Peyer's patch (tissue), 4 donors: ENCODE measurements around the gene KDELR3. TPM values are rescaled to one million over a fixed set of nuclear protein-coding genes. Genes with fewer than 3 reads are reported as not detected.

ENCODE experiments used
- DNase-seq, 3 donors: peaks; one replicate each; pipeline ENCODE4 v3.0.0-alpha.2; 2017 to 2019
- H3K27ac ChIP-seq, 4 donors: fragments of 200-600 bp; sonication (generic); one replicate each; pipeline ENCODE4 v1.5.1; 2016 to 2019
- H3K27me3 ChIP-seq, 2 donors: fragments of 200-600 bp; sonication (generic); one replicate each; pipeline ENCODE4 v1.5.1; 2019
- H3K36me3 ChIP-seq, 3 donors: fragments of 200-600 bp; sonication (generic); one replicate each; pipeline ENCODE4 v1.5.1; 2016 to 2019
- H3K4me1 ChIP-seq, 4 donors: fragments of 200-600 bp; sonication (generic); one replicate each; pipeline ENCODE4 v1.5.1; 2016 to 2019
- H3K4me3 ChIP-seq, 4 donors: fragments of 200-600 bp; sonication (generic); 1 replicate in 3 of 4; 2 replicates in 1 of 4; pipeline ENCODE4 v1.5.1; 2016 to 2019; ENCODE audit warnings: mild to moderate bottlenecking in 1 of 4
- H3K9me3 ChIP-seq, 4 donors: fragments of 200-600 bp; sonication (generic); one replicate each; pipeline ENCODE4 v1.5.1; 2016 to 2019; ENCODE audit warnings: mild to moderate bottlenecking in 1 of 4
- POLR2A ChIP-seq, 2 donors: fragments of 450-650 bp; IDR thresholded peaks; one replicate each; pipeline ENCODE4 v1.5.1; 2017; ENCODE audit warnings: antibody characterized with exemption in 2 of 2, mild to moderate bottlenecking in 2 of 2, moderate library complexity in 2 of 2
- total RNA-seq, 4 donors: library from RNA; depleted of rRNA; stranded (reverse); fragments of >200 nt; gene quantifications; one replicate each; pipeline ENCODE4 v1.1.0, GENCODE V29; 2016
- TF ChIP-seq, protein P1 (sequence below), 6 experiments: fragments of 450-650 bp in 4 of 6; fragments of 200-600 bp in 2 of 6; sonication (generic) in 1 of 6; IDR thresholded peaks; one replicate each; pipeline ENCODE4 v1.5.1; 2017 to 2019; ENCODE audit warnings: antibody characterized with exemption in 6 of 6, mild to moderate bottlenecking in 3 of 6, moderate library complexity in 1 of 6

Gene KDELR3
- total RNA-seq, 4 donors from 2014 or later = 2.5 to 20.0 (median 16.6) TPM

DNA sequence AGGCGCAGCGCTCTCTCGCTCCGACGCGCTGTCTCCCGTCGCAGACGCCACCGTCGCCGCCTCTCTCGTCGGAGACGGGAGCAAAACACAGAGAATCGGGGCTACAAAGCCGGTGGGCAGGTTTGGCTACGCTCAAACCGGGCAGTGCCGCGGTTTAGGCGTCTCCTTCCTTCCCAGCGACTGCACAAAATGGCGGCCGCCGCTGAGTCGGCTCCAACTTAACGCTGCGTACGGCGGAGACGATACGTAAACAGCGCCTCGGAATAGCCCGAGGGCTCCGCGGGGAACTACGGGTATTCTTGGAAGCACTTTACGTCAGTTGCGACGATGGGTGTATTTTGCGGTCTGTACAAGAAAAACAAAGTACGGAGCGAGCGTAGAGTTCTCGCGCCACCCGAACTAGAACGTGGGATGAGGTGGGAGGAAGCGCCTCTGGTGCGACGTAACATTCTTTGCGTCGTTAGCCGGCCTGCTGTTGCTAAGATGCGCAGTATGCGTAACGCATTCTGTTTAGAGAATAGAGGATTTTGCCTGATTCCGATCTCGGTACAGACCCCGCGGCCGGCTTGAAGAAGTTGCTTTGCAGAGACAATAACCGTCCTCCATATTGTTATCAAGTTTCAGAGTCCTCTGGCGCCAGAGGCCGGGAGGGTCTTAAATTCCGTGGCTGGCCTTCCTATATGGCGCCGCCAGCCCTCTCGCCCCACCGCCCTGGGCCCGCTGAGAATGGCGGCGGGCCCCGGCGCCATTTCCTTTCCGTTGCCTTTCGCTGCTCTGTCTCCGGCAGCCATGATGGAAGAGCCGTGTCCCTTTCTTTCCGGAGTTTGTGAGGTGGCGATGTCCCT, 38.4 kb downstream of the KDELR3 start, which contains the start of gene DDX17:
TSS of gene DDX17 (minus strand) at position 194 of the 845 bp plus-strand sequence.
- peak within 1 kb of the TSS; percentile 72 to 91 (median 84) for H3K4me3 ChIP-seq
- H3K4me1 ChIP-seq = peaks cover 0 to 38% (median 13%) of the 10 kb centered on the region in 4 donors
- H3K27me3 ChIP-seq = no peaks in the 10 kb centered on the region
- peak; percentile 45 to 66 for TF ChIP-seq POLR2A (IDR thresholded peaks at IDR 0.05)
- TF ChIP-seq, protein P1, sequence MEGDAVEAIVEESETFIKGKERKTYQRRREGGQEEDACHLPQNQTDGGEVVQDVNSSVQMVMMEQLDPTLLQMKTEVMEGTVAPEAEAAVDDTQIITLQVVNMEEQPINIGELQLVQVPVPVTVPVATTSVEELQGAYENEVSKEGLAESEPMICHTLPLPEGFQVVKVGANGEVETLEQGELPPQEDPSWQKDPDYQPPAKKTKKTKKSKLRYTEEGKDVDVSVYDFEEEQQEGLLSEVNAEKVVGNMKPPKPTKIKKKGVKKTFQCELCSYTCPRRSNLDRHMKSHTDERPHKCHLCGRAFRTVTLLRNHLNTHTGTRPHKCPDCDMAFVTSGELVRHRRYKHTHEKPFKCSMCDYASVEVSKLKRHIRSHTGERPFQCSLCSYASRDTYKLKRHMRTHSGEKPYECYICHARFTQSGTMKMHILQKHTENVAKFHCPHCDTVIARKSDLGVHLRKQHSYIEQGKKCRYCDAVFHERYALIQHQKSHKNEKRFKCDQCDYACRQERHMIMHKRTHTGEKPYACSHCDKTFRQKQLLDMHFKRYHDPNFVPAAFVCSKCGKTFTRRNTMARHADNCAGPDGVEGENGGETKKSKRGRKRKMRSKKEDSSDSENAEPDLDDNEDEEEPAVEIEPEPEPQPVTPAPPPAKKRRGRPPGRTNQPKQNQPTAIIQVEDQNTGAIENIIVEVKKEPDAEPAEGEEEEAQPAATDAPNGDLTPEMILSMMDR (IDR thresholded peaks at IDR 0.05) = peak in 2 of 6 experiments; percentile 21 to 37
- H3K9me3 ChIP-seq = no peaks in the 10 kb centered on the region
- peaks cover 0 to 8% (median 0%) of the 10 kb centered on the region in 3 donors for H3K36me3 ChIP-seq
- DNase-seq = peak; percentile 93 to 97 (median 95)
- H3K27ac ChIP-seq = peak within 1 kb of the TSS; percentile 97 to 99 (median 98)

DNA sequence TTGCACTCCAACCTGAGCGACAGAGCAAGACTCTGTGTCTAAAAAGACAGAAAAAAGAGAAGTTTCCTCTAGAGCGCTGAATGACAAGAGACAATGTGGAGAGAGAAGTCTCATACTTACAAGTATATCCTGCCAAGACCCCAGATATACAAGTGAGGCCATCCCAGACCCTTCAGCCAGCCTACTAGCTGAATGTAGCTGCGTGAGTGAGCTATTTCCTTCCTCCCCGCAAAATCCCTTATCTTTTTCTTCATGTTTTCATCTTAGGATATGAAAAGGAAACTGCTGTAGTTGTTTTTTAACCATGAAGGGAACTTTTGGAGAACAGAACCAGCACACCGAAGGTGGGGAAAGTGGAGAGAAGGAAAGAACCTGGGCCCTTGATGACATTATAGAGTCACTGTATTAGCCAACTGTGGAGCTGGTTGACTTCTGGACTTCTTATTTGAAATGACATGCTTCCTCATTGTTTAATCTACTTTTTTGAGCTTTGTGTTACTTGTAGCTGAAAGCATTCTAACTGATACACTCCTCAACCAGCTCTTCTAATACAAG, 42.6 kb downstream of the KDELR3 start:
- no peaks in the 10 kb centered on the region for H3K36me3 ChIP-seq
- H3K9me3 ChIP-seq = no peaks in the 10 kb centered on the region
- TF ChIP-seq, protein P1 (IDR thresholded peaks at IDR 0.05) = no peak
- TF ChIP-seq POLR2A (IDR thresholded peaks at IDR 0.05) = no peak
- H3K27ac ChIP-seq = no peak overlapping the region
- no peak for DNase-seq
- no peak overlapping the region for H3K4me3 ChIP-seq
- H3K4me1 ChIP-seq = peaks cover 0 to 6% (median 2%) of the 10 kb centered on the region in 4 donors
- no peaks in the 10 kb centered on the region for H3K27me3 ChIP-seq

DNA sequence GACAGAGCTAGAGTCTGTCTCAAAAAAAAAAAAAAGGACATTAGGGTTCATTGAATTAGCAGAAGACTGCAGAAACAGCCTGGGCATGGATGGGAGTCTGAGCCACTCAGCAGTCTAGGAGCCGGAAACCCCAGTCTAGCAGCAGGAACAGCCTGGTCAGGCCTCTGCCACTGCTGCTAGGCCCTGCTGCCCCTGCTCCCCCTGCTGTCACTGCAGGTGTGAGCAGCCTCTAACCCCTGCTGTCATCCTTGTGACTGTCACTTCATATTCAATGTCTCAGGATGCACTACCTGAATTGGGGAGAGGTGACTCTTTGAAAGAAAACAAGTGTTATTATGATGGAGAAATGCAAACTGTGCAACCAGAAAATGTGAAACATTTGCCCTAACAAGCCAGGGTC, 45.2 kb downstream of the KDELR3 start:
- no peaks in the 10 kb centered on the region for H3K9me3 ChIP-seq
- no peaks in the 10 kb centered on the region for H3K4me1 ChIP-seq
- peak in 1 of 3 donors; percentile 60 for DNase-seq
- H3K36me3 ChIP-seq = no peaks in the 10 kb centered on the region
- H3K27me3 ChIP-seq = no peaks in the 10 kb centered on the region
- TF ChIP-seq, protein P1 (IDR thresholded peaks at IDR 0.05) = peak in 4 of 6 experiments; percentile 10 to 40 (median 18)
- TF ChIP-seq POLR2A (IDR thresholded peaks at IDR 0.05) = no peak
- H3K4me3 ChIP-seq = no peak overlapping the region
- no peak overlapping the region for H3K27ac ChIP-seq

DNA sequence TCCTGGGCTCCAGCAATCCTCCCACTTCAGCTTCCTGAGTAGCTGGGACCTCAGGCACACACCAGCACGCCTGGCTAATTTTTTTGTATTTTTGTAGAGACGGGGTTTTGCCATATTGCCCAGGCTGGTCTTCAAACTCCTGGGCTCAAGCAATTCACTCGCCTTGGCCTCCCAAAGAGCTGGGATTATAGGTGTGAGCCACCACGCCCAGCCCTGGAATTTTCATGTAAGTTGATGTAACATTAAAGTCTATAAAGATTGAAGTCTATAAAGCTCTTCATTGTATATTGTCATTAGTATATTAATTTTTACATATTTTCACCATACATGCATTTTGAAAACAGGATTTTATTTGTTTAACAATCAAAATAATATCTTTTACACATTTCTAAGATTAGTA, 50.7 kb downstream of the KDELR3 start:
- no peak for TF ChIP-seq POLR2A (IDR thresholded peaks at IDR 0.05)
- TF ChIP-seq, protein P1 (IDR thresholded peaks at IDR 0.05) = no peak
- no peaks in the 10 kb centered on the region for H3K27me3 ChIP-seq
- no peaks in the 10 kb centered on the region for H3K9me3 ChIP-seq
- H3K36me3 ChIP-seq = no peaks in the 10 kb centered on the region
- H3K27ac ChIP-seq = no peak overlapping the region
- no peaks in the 10 kb centered on the region for H3K4me1 ChIP-seq
- no peak overlapping the region for H3K4me3 ChIP-seq
- no peak for DNase-seq

DNA sequence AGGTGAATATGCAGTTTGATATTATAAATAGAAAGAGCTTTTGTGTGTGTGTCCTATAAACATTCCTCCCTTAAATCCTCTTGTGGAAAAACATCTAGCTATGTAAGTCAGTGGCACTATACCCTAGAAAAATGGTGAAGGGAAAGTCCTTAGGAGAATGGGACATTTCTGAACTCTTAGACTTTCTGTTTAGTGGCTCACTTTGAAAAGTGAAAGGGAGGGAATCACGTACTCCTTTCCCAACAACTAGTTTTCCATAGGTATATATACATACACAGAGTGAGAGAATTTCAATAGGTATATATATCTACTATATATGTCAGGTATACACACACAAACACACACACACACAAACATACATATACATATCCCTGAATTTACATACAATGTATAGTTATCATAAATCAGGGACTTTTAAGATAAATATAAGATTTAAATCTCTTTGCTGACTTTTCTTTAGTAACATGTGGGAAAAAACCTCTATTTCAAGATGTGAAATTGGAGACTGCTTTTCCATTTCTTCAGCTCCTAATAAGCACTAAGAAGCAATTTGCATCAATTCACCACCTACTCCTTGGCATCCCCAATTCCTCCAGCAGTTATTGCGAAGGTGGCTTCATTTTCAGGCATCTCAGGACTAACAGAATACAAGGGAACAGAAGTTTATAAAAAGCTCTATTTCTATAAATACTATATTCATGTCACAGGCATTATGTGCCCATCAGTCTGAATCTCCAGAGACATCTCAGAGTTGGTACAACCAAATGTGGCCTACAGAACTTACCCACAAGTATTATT, 51.8 kb downstream of the KDELR3 start:
- TF ChIP-seq, protein P1 (IDR thresholded peaks at IDR 0.05) = no peak
- TF ChIP-seq POLR2A (IDR thresholded peaks at IDR 0.05) = no peak
- no peak overlapping the region for H3K27ac ChIP-seq
- H3K9me3 ChIP-seq = no peaks in the 10 kb centered on the region
- H3K4me1 ChIP-seq = no peaks in the 10 kb centered on the region
- H3K4me3 ChIP-seq = no peak overlapping the region
- H3K36me3 ChIP-seq = no peaks in the 10 kb centered on the region
- DNase-seq = no peak
- H3K27me3 ChIP-seq = no peaks in the 10 kb centered on the region
